Fibroblast of villous mesenchyme (primary cell): ENCODE data around the gene VEZT. TPM values are rescaled to one million over a fixed set of nuclear protein-coding genes. Genes with fewer than 3 reads are reported as not detected.
"Not testable (repeated sequence)": the region's sequence is repeated elsewhere in the genome, so short reads cannot be mapped to it uniquely, and the experiment has no call there.

Experiments used
- DNase-seq: peaks from one replicate; pipeline ENCODE4 v3.0.0-alpha.2; 2010; ENCODE audit warnings: low read depth
- H3K4me3 ChIP-seq: 2 replicates; pipeline ENCODE4 v1.5.1; 2011; ENCODE audit warnings: low read depth, mild to moderate bottlenecking, low read length
- CTCF ChIP-seq: IDR thresholded peaks from 2 replicates; pipeline ENCODE4 v1.5.1; 2012; ENCODE audit warnings: low read depth, mild to moderate bottlenecking, low read length; ENCODE audit not compliant: insufficient read depth
- total RNA-seq: library from RNA; depleted of rRNA; stranded (reverse); fragments of >200 nt; gene quantifications from 2 replicates; pipeline ENCODE4 v1.2.3, GENCODE V29; 2012

The VEZT gene
- total RNA-seq, 1 donor: 84.6 TPM

DNA sequence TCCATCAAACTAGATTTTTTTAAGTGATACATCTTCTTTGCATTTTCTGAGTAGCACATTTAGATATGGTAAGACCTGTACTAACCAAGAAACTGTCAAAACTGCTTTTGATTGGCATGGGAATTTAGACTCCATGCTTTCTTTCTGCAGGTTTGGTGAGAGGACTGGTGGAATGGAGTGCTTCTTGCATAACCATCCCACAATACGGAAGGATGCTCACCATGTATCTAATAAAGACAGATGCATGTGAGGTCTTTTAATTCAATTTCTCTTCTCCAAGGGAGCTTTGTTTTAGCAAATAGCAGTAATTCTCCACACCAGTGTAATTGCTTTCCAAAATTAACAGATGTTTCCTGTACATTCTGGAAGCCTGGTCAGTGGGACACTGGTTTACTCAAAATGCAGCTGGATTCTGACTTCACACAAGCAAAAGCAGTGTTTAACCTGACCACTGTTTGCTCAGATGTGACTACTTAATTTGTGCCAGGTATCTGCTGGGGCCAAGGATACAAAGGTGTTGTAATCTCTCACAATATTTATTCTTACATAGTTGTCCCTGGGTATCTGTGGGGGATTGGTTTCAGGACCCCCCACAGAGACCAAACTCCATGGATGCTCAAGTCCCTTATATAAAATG is 26.4 kb upstream of the VEZT start:
- H3K4me3 ChIP-seq: no peak overlapping the region
- TF ChIP-seq CTCF: no peak
- DNase-seq: no peak

DNA sequence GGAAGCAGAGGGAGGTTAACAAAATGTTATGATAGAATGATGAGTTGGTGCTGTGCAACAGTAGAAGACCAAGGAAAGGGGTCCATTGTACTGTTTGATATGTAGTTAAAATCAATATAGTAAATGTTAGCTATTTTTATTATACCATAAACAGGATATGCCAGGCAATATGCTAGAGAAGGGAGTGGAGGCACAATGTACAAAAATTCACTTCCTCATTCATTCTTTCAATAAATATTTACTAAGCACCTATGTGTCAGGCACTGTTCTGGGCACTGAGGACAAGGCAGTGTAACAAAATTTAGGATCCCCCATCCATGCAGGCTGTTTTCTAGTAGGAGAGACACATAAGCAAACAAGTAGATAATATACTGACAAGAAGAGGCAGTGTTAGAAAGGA is 25.3 kb upstream of the VEZT start:
- no peak for TF ChIP-seq CTCF
- DNase-seq: no peak
- H3K4me3 ChIP-seq: no peak overlapping the region

- no peak for DNase-seq
- no peak for TF ChIP-seq CTCF
- H3K4me3 ChIP-seq: no peak overlapping the region
Measured at GRCh38 chr12:95193139-95193538, 24.5 kb upstream of the VEZT start.

DNA sequence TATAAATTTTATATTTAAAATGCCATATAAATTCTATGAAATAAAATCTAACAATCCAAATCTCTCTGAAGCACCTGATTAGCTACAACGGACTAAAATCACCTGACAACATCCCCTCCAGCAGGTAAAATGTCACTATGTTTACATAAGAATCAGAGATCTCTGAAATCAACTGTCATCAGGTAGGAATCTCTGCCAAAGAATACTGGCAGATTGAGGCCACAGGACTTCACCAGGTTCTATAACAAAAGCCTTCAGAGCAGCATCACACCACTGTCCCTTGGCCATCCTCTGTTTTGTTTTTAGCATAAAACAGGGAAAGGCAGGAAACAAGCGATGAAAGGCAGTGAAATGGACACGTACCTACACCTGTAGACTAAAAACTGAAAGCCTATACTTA is 22.5 kb upstream of the VEZT start:
- no peak for DNase-seq
- no peak overlapping the region for H3K4me3 ChIP-seq
- no peak for TF ChIP-seq CTCF

DNA sequence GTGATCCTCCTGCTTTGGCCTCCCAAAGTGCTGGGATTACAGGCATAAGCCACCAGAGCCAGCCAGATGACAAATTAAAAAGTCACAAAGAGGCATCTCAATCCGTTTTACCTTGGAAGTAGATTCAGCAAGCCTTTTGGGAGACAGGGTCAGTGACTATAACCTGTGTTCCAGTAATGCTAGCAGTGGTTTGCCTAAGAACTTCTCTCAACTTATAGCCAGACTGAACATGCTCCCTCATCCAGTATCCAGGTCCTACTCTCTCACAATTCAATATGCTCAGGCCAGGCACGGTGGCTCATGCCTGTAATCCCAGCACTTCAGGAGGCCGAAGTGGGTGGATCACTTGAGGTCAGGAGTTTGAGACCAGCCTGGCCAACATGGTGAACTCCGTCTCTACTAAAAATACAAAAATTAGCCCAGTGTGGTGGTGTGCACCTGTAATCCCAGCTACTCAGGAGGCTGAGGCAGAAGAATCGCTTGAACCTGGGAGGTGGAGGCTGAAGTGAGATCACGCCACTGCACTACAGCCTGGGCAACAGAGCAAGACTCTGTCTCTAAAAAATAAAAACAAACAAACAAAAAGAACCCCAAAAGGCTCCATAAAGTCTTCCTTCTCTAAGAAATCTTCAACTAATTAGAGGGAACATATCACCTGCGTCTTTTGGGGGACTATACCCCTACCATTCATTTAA is 20.6 kb upstream of the VEZT start:
- DNase-seq, H3K4me3 ChIP-seq: not testable (repeated sequence)

DNA sequence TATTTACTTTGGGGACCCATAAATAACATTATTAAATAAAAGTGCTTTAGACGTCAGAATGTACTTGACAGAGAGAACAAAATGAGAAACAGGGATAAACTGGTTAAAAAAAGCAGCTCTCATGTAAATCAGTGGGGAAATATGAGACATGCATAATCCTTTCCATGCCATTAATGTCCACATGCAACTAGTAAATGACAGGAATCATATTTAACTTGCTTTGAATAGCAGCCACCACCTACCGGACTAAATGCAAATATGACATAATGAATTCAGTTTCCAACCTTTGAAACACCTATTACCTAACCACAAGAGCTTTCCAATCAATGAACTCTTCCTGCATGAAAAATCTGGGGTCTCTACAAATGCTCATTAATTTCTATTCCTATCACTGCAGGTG is 20.0 kb upstream of the VEZT start:
- H3K4me3 ChIP-seq: no peak overlapping the region
- no peak for DNase-seq
- TF ChIP-seq CTCF: no peak

GRCh38 chr12:95198914-95199313 is 18.7 kb upstream of the VEZT start:
- no peak for TF ChIP-seq CTCF
- no peak for DNase-seq
- H3K4me3 ChIP-seq: no peak overlapping the region
